Thymus (tissue), 14 donors: Measurements from ENCODE around the gene SLC15A3. TPM values are rescaled to one million over a fixed set of nuclear protein-coding genes. Genes with fewer than 3 reads are reported as not detected.

ENCODE experiments used
- DNase-seq, 9 donors: peaks; one replicate each; pipeline ENCODE4 v3.0.0-alpha.2; 2013; ENCODE audit warnings: low spot score in 9 of 9, low read depth in 6 of 9, missing footprints in 1 of 9
- H3K27ac ChIP-seq, 2 donors: one replicate each; pipeline ENCODE4 v1.5.1; 2013; ENCODE audit warnings: control low read depth in 1 of 2, low read depth in 1 of 2, low read length in 1 of 2, mild to moderate bottlenecking in 1 of 2, moderate library complexity in 1 of 2
- H3K27me3 ChIP-seq, 2 donors: one replicate each; pipeline ENCODE4 v1.5.1; 2013; ENCODE audit warnings: low read length in 1 of 2; ENCODE audit not compliant: control insufficient read depth in 2 of 2, insufficient read depth in 1 of 2
- H3K36me3 ChIP-seq, 2 donors: one replicate each; pipeline ENCODE4 v1.5.1; 2013; ENCODE audit warnings: low read length in 1 of 2, mild to moderate bottlenecking in 1 of 2, moderate library complexity in 1 of 2; ENCODE audit not compliant: control insufficient read depth in 2 of 2, insufficient read depth in 2 of 2
- H3K4me1 ChIP-seq, 2 donors: one replicate each; pipeline ENCODE4 v1.5.1; 2013; ENCODE audit warnings: low read length in 2 of 2; ENCODE audit not compliant: control insufficient read depth in 2 of 2, insufficient read depth in 2 of 2
- H3K4me3 ChIP-seq, 2 donors: one replicate each; pipeline ENCODE4 v1.5.1; 2013; ENCODE audit warnings: low read length in 2 of 2, control low read depth in 1 of 2, mild to moderate bottlenecking in 1 of 2
- H3K9me3 ChIP-seq, 2 donors: one replicate each; pipeline ENCODE4 v1.5.1; 2013; ENCODE audit warnings: low read length in 1 of 2, mild to moderate bottlenecking in 1 of 2; ENCODE audit not compliant: control insufficient read depth in 2 of 2, insufficient read depth in 1 of 2
- WGBS: extraction: QIAGEN DNeasy Blood & Tissue Kit; methylation state at CpG from one replicate; pipeline ENCODE4 v1.1.7; 2013; 5-methylcytosine and 5-hydroxymethylcytosine counted together
- long read RNA-seq, 10 donors: transcript quantifications; one replicate each; lab custom pipeline, GENCODE V29; 2026
- polyA plus RNA-seq: library from polyadenylated mRNA; stranded (reverse); fragments of 200-250 nt; gene quantifications from one replicate; pipeline ENCODE4 v1.2.3, GENCODE V29; 2013
- total RNA-seq: library from RNA; stranded (reverse); fragments of 120-200 nt; gene quantifications from one replicate; pipeline ENCODE4 v1.2.4, GENCODE V29; 2013
- donor health status: healthy.

Gene SLC15A3
- 17.5 TPM for total RNA-seq
- 37.5 TPM for polyA plus RNA-seq
- long read RNA-seq, donor 1, partial matches to known transcripts: 0 of 1 reads
- long read RNA-seq, donor 1, other reads (novel, unspliced or antisense): 0 of 1 reads
- long read RNA-seq, donor 2: 0 reads
- long read RNA-seq, donor 3, partial matches to known transcripts: 0 of 1 reads
- long read RNA-seq, donor 3, other reads (novel, unspliced or antisense): 0 of 1 reads
- long read RNA-seq, donor 4: 0 reads
- long read RNA-seq, donor 5, full-length matches to known transcripts: 1 of 1 reads
- long read RNA-seq, donor 5, partial matches to known transcripts: 0 of 1 reads
- long read RNA-seq, donor 5, other reads (novel, unspliced or antisense): 0 of 1 reads
- long read RNA-seq, donor 6, partial matches to known transcripts: 0 of 2 reads
- long read RNA-seq, donor 6, other reads (novel, unspliced or antisense): 0 of 2 reads
- long read RNA-seq, donor 7, full-length matches to known transcripts: 2 of 2 reads
- long read RNA-seq, donor 7, partial matches to known transcripts: 0 of 2 reads
- long read RNA-seq, donor 7, other reads (novel, unspliced or antisense): 0 of 2 reads
- long read RNA-seq, donor 8: 0 reads
- long read RNA-seq, donor 9, full-length matches to known transcripts: 2 of 2 reads
- long read RNA-seq, donor 9, partial matches to known transcripts: 0 of 2 reads
- long read RNA-seq, donor 9, other reads (novel, unspliced or antisense): 0 of 2 reads
- long read RNA-seq, donor 10, partial matches to known transcripts: 0 of 1 reads
- long read RNA-seq, donor 10, other reads (novel, unspliced or antisense): 0 of 1 reads

DNA sequence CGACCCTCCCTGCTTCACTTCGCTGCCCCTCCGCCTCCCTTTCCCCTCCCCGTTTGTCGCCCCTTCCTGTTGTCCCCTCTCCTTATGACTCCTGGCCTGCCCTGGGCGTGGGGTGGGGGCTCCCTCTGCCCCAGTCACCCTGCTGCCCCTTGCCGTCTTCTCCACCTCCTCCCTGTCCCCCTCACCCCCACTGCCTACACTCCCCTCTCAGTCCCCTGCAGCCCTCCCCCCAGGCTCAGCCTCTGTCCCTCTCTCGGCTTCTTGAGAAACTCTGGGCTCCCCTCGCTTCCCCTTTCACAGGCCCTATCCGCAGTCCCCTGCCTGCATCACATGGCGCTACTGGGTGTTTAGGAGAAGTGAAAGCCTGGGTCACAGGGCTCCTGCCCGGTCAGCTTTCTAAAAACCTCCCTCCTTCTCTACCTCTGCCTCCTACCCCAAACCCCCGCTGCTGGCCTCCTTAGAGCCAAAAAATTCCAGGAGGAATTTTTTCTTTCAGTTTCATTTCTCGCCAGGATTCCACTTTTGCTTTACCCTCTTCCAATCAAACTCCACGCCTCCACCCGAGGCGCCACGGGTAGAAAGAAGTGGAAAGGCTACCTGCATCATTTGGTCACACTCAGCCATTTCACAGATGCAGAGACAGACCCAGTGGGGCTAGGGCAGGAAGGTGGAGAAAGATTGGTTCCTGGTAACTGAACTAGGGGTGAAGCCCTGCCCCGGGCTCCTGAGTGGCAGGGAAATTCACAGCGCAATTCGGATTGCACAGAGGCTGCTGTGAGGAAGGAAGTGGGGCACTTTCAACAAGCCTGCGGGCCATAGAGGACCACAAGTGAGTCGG, at the start of gene SLC15A3:
SLC15A3 (minus strand) TSS at position 273 of the 838 bp plus-strand sequence. CDS start 625 bp downstream, outside the sequence.
- H3K4me3 ChIP-seq: peak within 1 kb of the TSS; percentile 9 to 37
- peaks cover 18 to 78% of the 10 kb centered on the region in 2 donors for H3K27me3 ChIP-seq
- peak within 1 kb of the TSS; percentile 28 to 77 for H3K27ac ChIP-seq
- peaks cover 0 to 3% of the 10 kb centered on the region in 2 donors for H3K9me3 ChIP-seq
- H3K4me1 ChIP-seq: peaks cover 5 to 21% of the 10 kb centered on the region in 2 donors
- WGBS: 5% methylated on average over 23 of the region's 23 CpGs
- peak in 1 of 9 donors; percentile 63 for DNase-seq
- H3K36me3 ChIP-seq: no peaks in the 10 kb centered on the region

GRCh38 chr11:61000426-61000825, 48.5 kb upstream of the SLC15A3 start:
- Histone ChIP-seq H3K4me3 (no peak overlapping the region), H3K27ac (no peak overlapping the region), H3K9me3 (peaks cover 0 to 2% of the 10 kb centered on the region in 2 donors), H3K4me1 (peaks cover 17 to 23% of the 10 kb centered on the region in 2 donors), H3K36me3 (peaks cover 26 to 28% of the 10 kb centered on the region in 2 donors), H3K27me3 (no peaks in the 10 kb centered on the region)
- DNase-seq: no peak
- 96% methylated on average over 11 of the region's 11 CpGs for WGBS

GRCh38 chr11:60996381-60997138, 44.6 kb upstream of the SLC15A3 start:
- DNase-seq: no peak

GRCh38 chr11:60995798-60996197, 43.8 kb upstream of the SLC15A3 start:
- H3K36me3 ChIP-seq: peaks cover 48 to 49% of the 10 kb centered on the region in 2 donors
- H3K9me3 ChIP-seq: no peaks in the 10 kb centered on the region
- H3K27ac ChIP-seq: no peak overlapping the region
- WGBS: 82% methylated on average over 7 of the region's 7 CpGs
- no peak overlapping the region for H3K4me3 ChIP-seq
- peaks cover 0 to 16% of the 10 kb centered on the region in 2 donors for H3K4me1 ChIP-seq
- H3K27me3 ChIP-seq: no peaks in the 10 kb centered on the region
- DNase-seq: no peak

More at GRCh38 chr11:60996381-60997138, 44.6 kb upstream of the SLC15A3 start:
- Histone ChIP-seq H3K4me3 (no peak overlapping the region), H3K36me3 (peaks cover 44 to 46% of the 10 kb centered on the region in 2 donors), H3K27ac (no peak overlapping the region), H3K9me3 (peaks cover 0 to 1% of the 10 kb centered on the region in 2 donors), H3K27me3 (no peaks in the 10 kb centered on the region), H3K4me1 (peaks cover 0 to 17% of the 10 kb centered on the region in 2 donors)
- WGBS: 95% methylated on average over 13 of the region's 13 CpGs

DNA sequence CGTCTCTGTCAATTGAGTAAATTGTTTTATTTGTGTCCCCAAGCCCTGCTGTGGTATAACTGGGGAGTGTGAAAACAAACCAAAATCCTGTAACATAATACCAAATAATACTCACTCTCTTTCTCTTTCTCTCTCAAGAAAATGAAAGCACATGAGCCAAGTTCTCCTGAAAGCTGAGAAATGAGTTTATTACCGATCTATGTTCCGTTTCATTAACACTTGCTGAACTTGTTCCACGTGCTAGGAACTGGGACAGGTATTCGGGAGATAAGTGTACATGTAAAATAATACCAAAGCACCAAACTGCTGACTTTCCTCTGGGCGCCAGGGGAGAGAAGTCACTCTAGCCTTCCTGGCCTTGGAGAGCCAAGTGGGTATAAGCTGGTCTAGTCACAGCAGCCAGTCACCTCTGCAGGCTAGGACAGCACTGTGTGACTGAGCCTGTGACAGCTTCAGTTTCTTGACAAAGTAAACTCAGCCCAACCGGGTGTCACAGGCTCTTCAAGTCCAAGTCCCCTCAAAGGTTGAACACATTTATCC, 42.6 kb upstream of the SLC15A3 start:
- Histone ChIP-seq H3K4me3 (no peak overlapping the region), H3K4me1 (peaks cover 0 to 16% of the 10 kb centered on the region in 2 donors), H3K27ac (no peak overlapping the region), H3K27me3 (no peaks in the 10 kb centered on the region), H3K36me3 (peaks cover 42 to 48% of the 10 kb centered on the region in 2 donors), H3K9me3 (no peaks in the 10 kb centered on the region)
- no peak for DNase-seq
- WGBS: 92% methylated on average over 7 of the region's 7 CpGs

- no peaks in the 10 kb centered on the region for H3K27me3 ChIP-seq
- H3K4me1 ChIP-seq: peaks cover 0 to 25% of the 10 kb centered on the region in 2 donors
- H3K9me3 ChIP-seq: no peaks in the 10 kb centered on the region
- DNase-seq: no peak
- peaks cover 51 to 57% of the 10 kb centered on the region in 2 donors for H3K36me3 ChIP-seq
- H3K4me3 ChIP-seq: no peak overlapping the region
- H3K27ac ChIP-seq: peak overlapping the region in 1 of 2 donors; percentile 7
- 81% methylated on average over 7 of the region's 7 CpGs for WGBS
Observed at GRCh38 chr11:60993615-60994014, 41.6 kb upstream of the SLC15A3 start.

DNA sequence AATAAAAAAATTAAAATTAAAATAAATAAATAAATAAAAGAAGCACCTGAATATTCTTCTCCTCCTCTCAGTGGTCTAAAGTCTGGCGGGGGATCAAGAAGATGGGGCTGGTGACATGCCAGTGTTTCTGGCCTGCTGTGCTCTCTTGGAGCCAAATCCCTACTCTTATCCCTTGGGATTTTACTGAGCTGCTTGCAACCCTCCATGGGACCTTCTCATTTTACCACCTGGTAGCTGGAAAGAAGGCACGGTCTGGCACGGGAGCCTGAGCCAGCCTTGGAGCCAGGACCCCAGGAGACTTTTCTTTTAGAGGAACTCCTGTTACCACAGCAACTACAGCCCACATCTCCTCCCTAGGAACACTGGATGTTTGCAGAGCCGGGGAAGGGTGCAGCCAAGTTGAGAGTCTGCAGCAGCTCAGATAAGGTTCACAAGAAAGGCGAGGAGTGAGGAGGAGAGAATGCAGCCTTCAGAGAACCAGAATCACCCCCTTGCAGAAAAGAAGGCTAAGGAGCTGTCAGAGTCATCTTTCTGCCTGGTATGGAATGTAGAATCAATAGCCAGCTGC, 41.0 kb upstream of the SLC15A3 start:
- Histone ChIP-seq H3K36me3 (peaks cover 58 to 64% of the 10 kb centered on the region in 2 donors), H3K27ac (no peak overlapping the region), H3K27me3 (no peaks in the 10 kb centered on the region), H3K4me3 (no peak overlapping the region), H3K4me1 (peaks cover 2 to 31% of the 10 kb centered on the region in 2 donors), H3K9me3 (no peaks in the 10 kb centered on the region)
- DNase-seq: no peak
- 90% methylated on average over 5 of the region's 5 CpGs for WGBS
